ENCODE data around the gene IL2RG.

Gene IL2RG

DNA sequence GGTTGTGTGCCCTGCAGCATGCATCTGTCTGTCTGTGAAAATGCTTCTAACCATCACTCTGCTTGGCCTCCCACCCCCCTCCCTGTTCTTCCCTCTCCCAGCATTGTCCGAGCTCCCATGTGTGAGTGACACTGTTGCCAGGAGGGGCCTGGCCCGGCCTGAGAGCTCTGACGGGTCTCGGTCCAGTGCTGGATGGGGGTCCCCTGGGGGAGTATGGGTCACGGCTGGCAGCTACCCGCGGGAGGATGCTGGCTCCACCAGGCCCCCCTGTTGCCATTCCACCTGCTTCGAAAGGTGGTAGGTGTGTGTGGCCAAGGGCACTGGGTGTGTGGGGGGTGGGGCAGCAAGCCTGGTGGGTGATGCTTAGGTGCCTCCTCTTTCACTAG, 36.9 kb upstream of the IL2RG start:
- no peak for TF ChIP-seq CTCF (conservative IDR thresholded peaks at IDR 0.05; ENCODE audit: low read depth, low read length)
- DNase-seq (ENCODE audit: low read depth): no peak
- H3K4me3 ChIP-seq (ENCODE audit: low read depth, low read length): no peak overlapping the region

DNA sequence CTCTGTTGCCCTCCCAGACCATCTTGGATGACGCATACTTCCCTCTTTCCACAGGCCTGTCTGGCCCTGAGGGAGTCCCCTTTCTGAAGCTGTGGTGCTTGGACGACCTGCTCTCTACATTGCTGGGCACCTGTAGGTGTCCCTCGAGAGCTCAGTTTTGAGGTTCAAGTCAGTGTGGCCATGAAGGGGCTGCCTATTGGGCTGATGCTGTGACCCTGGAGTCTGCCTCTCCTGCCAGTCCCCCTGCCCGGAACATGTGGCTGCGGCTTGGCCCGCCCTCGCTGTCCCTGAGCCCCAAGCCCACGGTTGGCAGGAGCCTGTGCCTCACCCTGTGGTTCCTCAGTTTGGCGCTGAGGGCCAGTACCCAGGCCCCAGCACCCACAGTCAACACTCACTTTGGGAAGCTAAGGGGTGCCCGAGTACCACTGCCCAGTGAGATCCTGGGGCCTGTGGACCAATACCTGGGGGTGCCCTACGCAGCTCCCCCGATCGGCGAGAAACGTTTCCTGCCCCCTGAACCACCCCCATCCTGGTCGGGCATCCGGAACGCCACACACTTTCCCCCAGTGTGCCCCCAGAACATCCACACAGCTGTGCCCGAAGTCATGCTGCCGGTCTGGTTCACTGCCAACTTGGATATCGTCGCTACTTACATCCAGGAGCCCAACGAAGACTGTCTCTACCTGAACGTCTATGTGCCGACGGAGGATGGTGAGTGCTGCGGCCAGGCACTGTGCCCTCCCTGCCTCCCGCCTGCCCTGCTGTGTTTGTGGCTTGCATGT, 36.3 kb upstream of the IL2RG start:
- H3K4me3 ChIP-seq (ENCODE audit: low read depth, low read length): no peak overlapping the region
- TF ChIP-seq CTCF (conservative IDR thresholded peaks at IDR 0.05; ENCODE audit: low read depth, low read length): no peak
- no peak for DNase-seq (ENCODE audit: low read depth)

DNA sequence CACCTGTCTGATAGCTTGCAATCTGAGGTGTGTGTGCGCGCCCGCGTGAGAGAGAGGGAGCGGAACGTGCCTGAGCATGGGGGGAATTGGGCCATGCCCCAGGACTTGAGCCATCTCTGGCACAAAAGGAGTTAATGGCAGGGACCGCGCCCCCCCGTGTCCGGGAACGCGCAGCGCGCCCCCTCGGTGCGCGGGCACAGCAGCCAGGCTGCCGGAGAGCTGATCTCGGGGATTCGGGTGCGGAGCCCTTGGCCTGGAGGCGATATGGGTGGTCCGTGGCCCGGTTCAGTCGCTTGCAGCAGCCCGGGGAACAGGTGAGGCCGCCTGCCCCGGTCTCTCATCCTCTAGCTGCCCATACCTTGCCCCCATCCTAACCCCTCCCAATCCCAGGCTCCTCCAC, 33.3 kb upstream of the IL2RG start, which contains the start of gene NLGN3:
Gene NLGN3 (plus strand): TSS at position 191 of the 400 bp plus-strand sequence. CDS start 2,909 bp downstream, outside the sequence.
- no peak for TF ChIP-seq CTCF (conservative IDR thresholded peaks at IDR 0.05; ENCODE audit: low read depth, low read length)
- peak within 1 kb of the TSS; percentile 39 for H3K4me3 ChIP-seq (ENCODE audit: low read depth, low read length)
- no peak for DNase-seq (ENCODE audit: low read depth)

GRCh38 chrX:71143508-71143907, 32.1 kb upstream of the IL2RG start:
- peak; percentile 30 for DNase-seq (ENCODE audit: low read depth)
- TF ChIP-seq CTCF (conservative IDR thresholded peaks at IDR 0.05; ENCODE audit: low read depth, low read length): no peak
- no peak overlapping the region for H3K4me3 ChIP-seq (ENCODE audit: low read depth, low read length)

DNA sequence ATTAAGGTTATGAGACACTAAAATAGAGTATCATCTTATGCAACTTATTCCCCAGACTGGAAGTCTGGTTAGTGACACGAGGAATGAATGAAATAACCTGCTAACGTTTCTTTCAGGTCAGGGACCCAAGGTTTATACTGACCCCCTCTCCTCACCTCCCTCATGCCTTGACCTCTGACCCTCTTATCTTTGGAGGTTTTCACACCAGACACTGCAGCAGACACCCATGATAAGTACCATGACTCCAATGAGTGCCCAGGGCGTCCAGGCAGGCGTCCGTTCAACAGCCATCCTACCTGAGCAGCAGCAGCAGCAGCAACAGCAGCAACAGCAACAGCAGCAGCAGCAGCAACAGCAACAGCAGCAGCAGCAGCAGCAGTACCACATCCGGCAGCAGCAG, 29.1 kb upstream of the IL2RG start:
- no peak for TF ChIP-seq CTCF (conservative IDR thresholded peaks at IDR 0.05; ENCODE audit: low read depth, low read length)
- H3K4me3 ChIP-seq (ENCODE audit: low read depth, low read length): no peak overlapping the region
- no peak for DNase-seq (ENCODE audit: low read depth)

GRCh38 chrX:71131510-71131909, 20.1 kb upstream of the IL2RG start:
- no peak for DNase-seq (ENCODE audit: low read depth)
- no peak overlapping the region for H3K4me3 ChIP-seq (ENCODE audit: low read depth, low read length)
- TF ChIP-seq CTCF (conservative IDR thresholded peaks at IDR 0.05; ENCODE audit: low read depth, low read length): no peak
